Measurements from ENCODE around the gene SYK. TPM values are rescaled to one million over a fixed set of nuclear protein-coding genes. Genes with fewer than 3 reads are reported as not detected.

The SYK gene
- total and polyA plus RNA-seq, 2 experiments from 2014 or later, result not detected

DNA sequence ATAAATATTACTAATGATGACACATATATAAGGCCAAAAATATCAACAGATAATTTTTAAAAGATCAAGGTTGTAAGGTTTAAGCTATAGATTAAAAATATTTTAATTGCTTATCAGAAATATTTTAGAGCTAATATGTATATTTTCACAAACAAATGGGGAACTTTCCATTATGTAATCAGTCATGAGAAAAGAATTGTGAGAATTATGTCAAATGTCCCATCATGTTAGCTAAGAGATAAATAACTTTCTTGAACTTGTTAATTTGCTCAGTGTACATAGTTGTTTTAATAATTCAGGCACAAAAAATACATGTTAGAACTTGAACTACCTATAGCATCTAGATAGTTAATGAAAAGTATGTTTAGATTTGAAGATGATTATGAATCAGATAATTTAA is 67.7 kb downstream of the SYK start:
- Histone ChIP-seq H3K9me3 (ENCODE audit: low read depth) (no peaks in the 10 kb centered on the region), H3K27me3 (peaks cover 3% of the 10 kb centered on the region), H3K27ac (no peak overlapping the region), H3K36me3 (no peaks in the 10 kb centered on the region), H3K4me3 (no peak overlapping the region), H3K4me1 (ENCODE audit: low read depth) (no peaks in the 10 kb centered on the region)
- DNase-seq (ENCODE audit: low read depth in 1 of 2, low spot score in 1 of 2), result no peak
- TF ChIP-seq CTCF (IDR thresholded peaks at IDR 0.05; ENCODE audit: low read depth, low read length), result no peak

GRCh38 chr9:90870621-90871326 is 69.2 kb downstream of the SYK start:
- Histone ChIP-seq H3K9me3 (ENCODE audit: low read depth) (no peaks in the 10 kb centered on the region), H3K36me3 (no peaks in the 10 kb centered on the region), H3K4me1 (ENCODE audit: low read depth) (no peaks in the 10 kb centered on the region), H3K27me3 (peaks cover 3% of the 10 kb centered on the region), H3K4me3 (no peak overlapping the region), H3K27ac (no peak overlapping the region)
- peak; percentile 88 for TF ChIP-seq CTCF (IDR thresholded peaks at IDR 0.05; ENCODE audit: low read depth, low read length)
- DNase-seq (ENCODE audit: low read depth in 1 of 2, low spot score in 1 of 2), result peak; percentile 51 to 59

GRCh38 chr9:90871327-90871935 is 69.8 kb downstream of the SYK start:
- Histone ChIP-seq H3K36me3 (no peaks in the 10 kb centered on the region), H3K27ac (no peak overlapping the region), H3K9me3 (ENCODE audit: low read depth) (no peaks in the 10 kb centered on the region), H3K4me1 (ENCODE audit: low read depth) (no peaks in the 10 kb centered on the region), H3K27me3 (peaks cover 3% of the 10 kb centered on the region), H3K4me3 (no peak overlapping the region)
- peak in 1 of 2 donors; percentile 7 for DNase-seq (ENCODE audit: low read depth in 1 of 2, low spot score in 1 of 2)
- TF ChIP-seq CTCF (IDR thresholded peaks at IDR 0.05; ENCODE audit: low read depth, low read length), result no peak

DNA sequence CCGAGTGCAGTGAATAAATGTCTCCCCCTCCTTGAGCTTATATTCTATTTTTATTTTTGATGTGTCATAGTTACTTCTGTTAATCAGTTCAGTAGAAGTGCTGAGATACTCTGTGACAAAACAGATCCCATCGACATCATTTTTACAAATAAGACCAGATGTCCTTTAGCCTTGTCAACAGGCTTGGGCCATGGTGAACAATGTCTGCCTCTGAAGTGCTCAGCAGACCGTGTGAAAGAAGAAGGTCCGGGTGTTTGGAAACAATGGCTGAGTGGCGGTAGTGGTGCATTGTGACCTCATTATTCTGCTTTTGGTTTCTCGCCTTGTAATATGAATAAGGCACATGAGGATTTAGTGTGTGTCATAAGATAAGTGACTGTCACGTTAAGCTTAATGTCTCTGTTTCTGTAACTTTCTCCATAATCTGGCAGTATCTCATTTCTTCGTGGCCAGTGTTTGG is 71.2 kb downstream of the SYK start:
- no peaks in the 10 kb centered on the region for H3K4me1 ChIP-seq (ENCODE audit: low read depth)
- no peaks in the 10 kb centered on the region for H3K36me3 ChIP-seq
- peaks cover 3% of the 10 kb centered on the region for H3K27me3 ChIP-seq
- no peak for TF ChIP-seq CTCF (IDR thresholded peaks at IDR 0.05; ENCODE audit: low read depth, low read length)
- H3K27ac ChIP-seq, result no peak overlapping the region
- no peak for DNase-seq (ENCODE audit: low read depth in 1 of 2, low spot score in 1 of 2)
- H3K4me3 ChIP-seq, result no peak overlapping the region
- H3K9me3 ChIP-seq (ENCODE audit: low read depth), result no peaks in the 10 kb centered on the region

- H3K4me1 ChIP-seq (ENCODE audit: low read depth), result no peaks in the 10 kb centered on the region
- H3K4me3 ChIP-seq, result no peak overlapping the region
- no peaks in the 10 kb centered on the region for H3K36me3 ChIP-seq
- peaks cover 3% of the 10 kb centered on the region for H3K27me3 ChIP-seq
- no peak for TF ChIP-seq CTCF (IDR thresholded peaks at IDR 0.05; ENCODE audit: low read depth, low read length)
- no peak overlapping the region for H3K27ac ChIP-seq
- no peak for DNase-seq (ENCODE audit: low read depth in 1 of 2, low spot score in 1 of 2)
- no peaks in the 10 kb centered on the region for H3K9me3 ChIP-seq (ENCODE audit: low read depth)
Measured at GRCh38 chr9:90873422-90873821, 71.8 kb downstream of the SYK start.
